HL-60/S4 treated with phorbol 12-myristate 13-acetate at 8.2 ng/mL for 4 days and 3 days (cell line): ENCODE results near the gene CKAP2.
"Not testable (repeated sequence)": the region's sequence is repeated elsewhere in the genome, so short reads cannot be mapped to it uniquely, and the experiment has no call there.

Source experiments
- in situ Hi-C: fragments of 300-500 bp; cut with MboI; formaldehyde crosslinking; loops from 2 replicates; pipeline ENCODE4 v1.15.0; 2022; ENCODE audit warnings: low sequenced_read_pairs

CKAP2 gene

GRCh38 chr13:52454820-52455676 is at the start of gene CKAP2:
CKAP2 (plus strand) TSS chr13:52455478; CDS start chr13:52455557, 79 bp downstream.
- in situ Hi-C loops = no loop called here

GRCh38 chr13:52405767-52406494 is 49.3 kb upstream of the CKAP2 start, which contains the start of gene THSD1:
THSD1 (minus strand) TSS chr13:52406172; CDS start chr13:52402600, 3,572 bp downstream.
- in situ Hi-C loops = no loop called here

GRCh38 chr13:52406629-52407028 is 48.6 kb upstream of the CKAP2 start:
- in situ Hi-C loops = no loop called here

- in situ Hi-C loops = not testable (repeated sequence)
Measured at GRCh38 chr13:52407436-52407835, 47.8 kb upstream of the CKAP2 start.

- in situ Hi-C loops = not testable (repeated sequence)
Measured at GRCh38 chr13:52408071-52408658, 47.1 kb upstream of the CKAP2 start.

- in situ Hi-C loops = no loop called here
Measured at GRCh38 chr13:52411629-52412028, 43.6 kb upstream of the CKAP2 start.

- in situ Hi-C loops = no loop called here
Measured at GRCh38 chr13:52412128-52412527, 43.1 kb upstream of the CKAP2 start.

- in situ Hi-C loops = no loop called here
Measured at GRCh38 chr13:52414051-52414450, 41.2 kb upstream of the CKAP2 start.

GRCh38 chr13:52414963-52415362 is 40.3 kb upstream of the CKAP2 start:
- in situ Hi-C loops = no loop called here

- in situ Hi-C loops = no loop called here
Measured at GRCh38 chr13:52419080-52419479, 36.2 kb upstream of the CKAP2 start.

- in situ Hi-C loops = no loop called here
Measured at GRCh38 chr13:52421216-52421615, 34.1 kb upstream of the CKAP2 start.

GRCh38 chr13:52428295-52428694 is 27.0 kb upstream of the CKAP2 start:
- in situ Hi-C loops = no loop called here

GRCh38 chr13:52432456-52432855 is 22.8 kb upstream of the CKAP2 start:
- in situ Hi-C loops = no loop called here

GRCh38 chr13:52446265-52446664 is 9.0 kb upstream of the CKAP2 start:
- in situ Hi-C loops = no loop called here

- in situ Hi-C loops = no loop called here
Measured at GRCh38 chr13:52447354-52447753, 7.9 kb upstream of the CKAP2 start.

GRCh38 chr13:52447815-52448552 is 7.3 kb upstream of the CKAP2 start:
- in situ Hi-C loops = no loop called here

- in situ Hi-C loops = no loop called here
Measured at GRCh38 chr13:52449331-52450011, 5.8 kb upstream of the CKAP2 start.

- in situ Hi-C loops = no loop called here
Measured at GRCh38 chr13:52450012-52450792, 5.1 kb upstream of the CKAP2 start, which contains the start of gene VPS36. VPS36 (minus strand) TSS chr13:52450634; CDS start chr13:52450594, 40 bp downstream.

- in situ Hi-C loops = no loop called here
Measured at GRCh38 chr13:52450793-52451116, 4.5 kb upstream of the CKAP2 start.
